Natural killer cell treated with Interleukin-12 subunit alpha and Interleukin-12 subunit beta and Interleukin-15 and Interleukin-18, amount 100 ng/mL, for 72 hours (primary cell): ENCODE results near the gene LCE1D. TPM values are rescaled to one million over a fixed set of nuclear protein-coding genes. Genes with fewer than 3 reads are reported as not detected.

Experiments used
- ATAC-seq, 2 donors: fragments of 150-1000 bp; cut with Tn5 transposase in 1 of 2; sonication (Bioruptor Pico), chemical (Tn5 transposase) in 1 of 2; 2 replicates each; pipeline ENCODE4 v1.10.0; 2021
- DNase-seq: peaks from one replicate; pipeline ENCODE4 v3.0.0; 2022; ENCODE audit warnings: low spot score
- H3K27ac Mint-ChIP-seq, 2 donors: 1 replicate in 1 of 2; 2 replicates in 1 of 2; pipeline ENCODE4 v1.8.0; 2022; ENCODE audit warnings: mixed read lengths in 2 of 2, mild to moderate bottlenecking in 1 of 2, moderate library complexity in 1 of 2
- H3K27me3 Mint-ChIP-seq, 2 donors: 1 replicate in 1 of 2; 2 replicates in 1 of 2; pipeline ENCODE4 v1.8.0; 2022; ENCODE audit warnings: mixed read lengths in 2 of 2
- H3K36me3 Mint-ChIP-seq: one replicate; pipeline ENCODE4 v1.8.0; 2022; ENCODE audit warnings: mixed read lengths
- H3K4me1 Mint-ChIP-seq, 2 donors: 1 replicate in 1 of 2; 2 replicates in 1 of 2; pipeline ENCODE4 v1.8.0; 2022; ENCODE audit warnings: low read depth in 2 of 2, mixed read lengths in 2 of 2, mild to moderate bottlenecking in 1 of 2
- H3K4me3 Mint-ChIP-seq: one replicate; pipeline ENCODE4 v1.8.0; 2022; ENCODE audit warnings: mixed read lengths
- H3K9me3 Mint-ChIP-seq: 2 replicates; pipeline ENCODE4 v1.8.0; 2022; ENCODE audit warnings: mixed read lengths
- total RNA-seq, 2 donors: library from RNA; stranded (reverse); gene quantifications; one replicate each; pipeline ENCODE4 v1.2.3, GENCODE V29; 2022

The LCE1D gene, protein sequence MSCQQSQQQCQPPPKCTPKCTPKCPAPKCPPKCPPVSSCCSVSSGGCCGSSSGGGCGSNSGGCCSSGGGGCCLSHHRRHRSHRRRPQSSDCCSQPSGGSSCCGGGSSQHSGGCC
- not detected for total RNA-seq

DNA sequence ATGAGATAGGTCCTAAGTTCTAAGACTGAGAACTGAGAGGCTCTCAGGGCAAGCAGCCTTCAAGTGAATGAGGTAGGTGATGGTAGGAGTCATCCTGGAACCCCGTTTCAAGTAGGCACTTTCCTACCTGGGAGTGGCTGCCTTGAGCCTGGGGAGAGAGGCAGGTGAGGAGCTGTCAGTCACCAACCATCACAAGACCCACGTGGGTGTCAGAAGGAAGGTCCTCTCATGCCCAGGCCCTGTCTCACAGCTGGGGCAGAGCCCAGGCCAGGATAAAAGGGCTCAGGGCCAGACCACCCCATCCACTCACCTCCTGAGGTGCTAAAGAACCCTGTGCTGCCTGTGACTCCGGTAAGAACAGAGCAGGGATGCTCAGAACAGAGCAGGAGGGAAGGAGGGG, at the start of gene LCE1D:
Gene LCE1D, plus strand, starts transcription at position 301 of the 400 bp plus-strand sequence. CDS start 1,074 bp downstream, outside the sequence.
- Mint-ChIP-seq H3K36me3 (no peaks in the 10 kb centered on the region), H3K4me3 (no peak within 1 kb of the TSS), H3K27me3 (peaks cover 9 to 54% of the 10 kb centered on the region in 2 donors), H3K9me3 (no peaks in the 10 kb centered on the region), H3K27ac (no peak within 1 kb of the TSS), H3K4me1 (no peaks in the 10 kb centered on the region)
- ATAC-seq (peak in 1 of 2 donors; percentile 9), DNase-seq (no peak)

DNA sequence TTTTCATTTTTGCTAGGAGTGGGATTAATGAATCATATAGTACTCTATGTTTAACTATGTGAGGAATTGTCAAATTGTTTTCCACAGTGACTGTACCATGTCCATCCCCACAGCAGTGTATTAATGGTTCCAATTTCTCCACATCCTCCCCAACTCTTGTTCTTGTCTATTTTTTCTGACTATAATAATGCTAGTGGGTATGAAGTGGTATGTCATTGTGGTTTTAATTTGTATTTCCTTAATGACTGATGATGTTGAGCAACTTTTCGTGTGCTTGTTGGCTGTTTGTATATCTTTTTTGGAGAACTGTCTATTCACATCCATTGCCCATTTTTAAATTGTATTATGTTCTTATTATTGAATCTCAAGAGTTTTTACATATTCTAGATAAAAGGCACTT, 48.7 kb upstream of the LCE1D start:
- no peaks in the 10 kb centered on the region for H3K9me3 Mint-ChIP-seq
- H3K27me3 Mint-ChIP-seq, result peaks cover 32 to 67% of the 10 kb centered on the region in 2 donors
- DNase-seq (no peak), ATAC-seq (no peak)
- no peaks in the 10 kb centered on the region for H3K36me3 Mint-ChIP-seq
- H3K4me3 Mint-ChIP-seq, result no peak overlapping the region
- H3K4me1 Mint-ChIP-seq, result no peaks in the 10 kb centered on the region
- no peak overlapping the region for H3K27ac Mint-ChIP-seq

DNA sequence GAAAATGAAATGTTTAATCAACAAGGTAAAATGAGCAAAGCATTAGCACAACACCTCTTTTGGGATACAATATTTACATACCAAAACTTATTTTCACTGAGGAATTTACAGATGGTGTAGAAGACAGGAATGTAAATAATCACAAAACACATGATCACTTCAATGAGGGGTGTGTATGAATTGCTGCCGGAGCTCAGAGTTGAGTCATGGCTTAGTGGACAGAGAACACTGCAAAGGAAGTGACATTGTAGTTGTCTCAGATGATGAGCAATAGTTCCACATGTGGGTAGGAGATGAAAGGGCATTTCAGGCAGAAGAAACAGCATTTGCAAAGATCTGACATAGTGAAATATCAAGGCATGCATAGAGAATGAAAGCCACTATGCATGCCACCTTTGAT, 44.3 kb upstream of the LCE1D start:
- ATAC-seq, result no peak
- Mint-ChIP-seq H3K4me1 (no peaks in the 10 kb centered on the region), H3K9me3 (no peaks in the 10 kb centered on the region), H3K4me3 (no peak overlapping the region), H3K36me3 (no peaks in the 10 kb centered on the region), H3K27ac (no peak overlapping the region), H3K27me3 (peaks cover 36 to 75% of the 10 kb centered on the region in 2 donors)
- no peak for DNase-seq

DNA sequence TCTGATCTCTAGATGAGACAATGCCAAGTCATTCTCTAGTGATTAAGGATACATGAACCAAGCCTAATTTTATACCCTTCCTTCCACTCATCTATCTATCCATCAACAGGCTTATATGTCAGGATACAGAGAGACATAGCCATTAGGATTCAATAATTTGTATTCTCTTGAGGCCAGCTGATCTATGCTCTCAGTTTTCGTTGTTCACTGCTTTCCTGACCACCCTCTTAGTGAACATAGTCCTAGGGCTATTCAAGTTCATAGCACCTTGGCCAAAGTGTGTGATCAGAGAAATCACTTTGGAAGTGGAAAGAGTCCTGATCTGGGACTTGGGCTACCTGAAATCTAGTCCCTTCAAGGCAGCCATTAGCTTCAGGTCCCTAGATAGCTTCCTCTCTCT, 42.9 kb upstream of the LCE1D start:
- Mint-ChIP-seq H3K4me3 (no peak overlapping the region), H3K4me1 (no peaks in the 10 kb centered on the region), H3K36me3 (no peaks in the 10 kb centered on the region), H3K27ac (no peak overlapping the region), H3K9me3 (no peaks in the 10 kb centered on the region), H3K27me3 (peaks cover 38 to 64% of the 10 kb centered on the region in 2 donors)
- ATAC-seq (no peak), DNase-seq (no peak)

DNA sequence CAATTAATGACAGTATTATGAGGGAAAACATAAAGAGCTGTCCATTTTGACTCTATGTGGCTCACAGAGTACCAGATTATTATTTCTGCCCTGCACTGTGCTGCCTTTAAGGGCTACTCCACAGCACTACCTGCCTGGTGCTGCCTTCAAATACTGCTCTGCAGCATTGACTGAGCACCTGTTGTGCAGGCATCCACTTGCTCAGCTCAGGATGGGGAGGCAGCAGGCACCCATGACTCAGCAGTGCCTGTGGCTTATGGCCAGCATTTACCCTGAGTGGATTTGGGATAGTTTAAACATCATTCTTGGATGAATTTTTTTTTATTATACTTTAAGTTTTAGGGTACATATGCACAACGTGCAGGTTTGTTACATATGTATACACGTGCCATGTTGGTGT, 39.6 kb upstream of the LCE1D start:
- no peak overlapping the region for H3K27ac Mint-ChIP-seq
- H3K27me3 Mint-ChIP-seq, result peaks cover 26 to 49% of the 10 kb centered on the region in 2 donors
- DNase-seq (no peak), ATAC-seq (no peak)
- no peak overlapping the region for H3K4me3 Mint-ChIP-seq
- H3K9me3 Mint-ChIP-seq, result no peaks in the 10 kb centered on the region
- H3K36me3 Mint-ChIP-seq, result no peaks in the 10 kb centered on the region
- H3K4me1 Mint-ChIP-seq, result no peaks in the 10 kb centered on the region

DNA sequence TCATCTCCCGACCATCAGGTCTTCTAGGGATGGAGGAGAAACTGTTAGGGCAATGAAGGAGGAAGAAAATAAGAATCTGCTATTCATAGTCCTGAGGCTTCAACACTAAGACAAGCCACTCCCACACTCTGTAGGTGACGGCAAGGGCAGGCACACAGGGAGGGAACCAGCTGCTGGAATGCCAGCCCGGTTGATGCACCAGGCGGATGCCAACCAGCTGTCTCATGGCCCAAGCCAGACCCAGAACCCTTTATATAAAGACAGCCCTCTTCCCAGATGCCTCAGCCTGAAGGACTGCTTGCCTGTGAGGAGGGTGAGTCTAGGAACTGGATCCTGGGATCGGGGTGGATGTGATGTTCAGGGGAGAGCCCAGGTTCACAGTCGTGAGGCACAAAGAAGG, 38.8 kb upstream of the LCE1D start, which contains the start of gene KPRP:
Gene KPRP, plus strand, starts transcription at position 279 of the 400 bp plus-strand sequence. CDS start 1,564 bp downstream, outside the sequence.
- Mint-ChIP-seq H3K27me3 (peaks cover 22 to 44% of the 10 kb centered on the region in 2 donors), H3K4me3 (no peak within 1 kb of the TSS), H3K27ac (no peak within 1 kb of the TSS), H3K9me3 (no peaks in the 10 kb centered on the region), H3K36me3 (no peaks in the 10 kb centered on the region), H3K4me1 (no peaks in the 10 kb centered on the region)
- ATAC-seq, result no peak
- no peak for DNase-seq

DNA sequence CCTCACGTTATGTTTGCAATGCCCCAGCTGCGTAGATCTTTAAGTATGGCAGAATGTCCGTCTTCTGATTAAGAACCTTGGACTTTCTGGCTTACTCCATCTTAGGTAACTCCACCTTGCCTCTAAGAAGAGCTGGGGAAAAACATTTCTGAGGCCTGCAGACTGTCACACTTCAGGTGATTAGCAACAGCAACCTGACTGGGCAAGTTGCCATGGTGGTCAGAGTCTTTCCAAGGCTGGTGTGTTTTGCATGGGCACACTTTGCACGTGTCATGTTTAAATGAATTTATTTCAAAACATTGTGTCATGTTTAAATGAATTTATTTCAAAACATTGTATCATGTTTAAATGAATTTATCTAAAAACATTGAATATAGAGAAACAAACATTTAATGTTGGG, 37.9 kb upstream of the LCE1D start:
- Mint-ChIP-seq H3K27ac (no peak overlapping the region), H3K27me3 (peaks cover 16 to 35% of the 10 kb centered on the region in 2 donors), H3K36me3 (no peaks in the 10 kb centered on the region), H3K4me1 (no peaks in the 10 kb centered on the region), H3K9me3 (no peaks in the 10 kb centered on the region), H3K4me3 (no peak overlapping the region)
- ATAC-seq (no peak), DNase-seq (no peak)

DNA sequence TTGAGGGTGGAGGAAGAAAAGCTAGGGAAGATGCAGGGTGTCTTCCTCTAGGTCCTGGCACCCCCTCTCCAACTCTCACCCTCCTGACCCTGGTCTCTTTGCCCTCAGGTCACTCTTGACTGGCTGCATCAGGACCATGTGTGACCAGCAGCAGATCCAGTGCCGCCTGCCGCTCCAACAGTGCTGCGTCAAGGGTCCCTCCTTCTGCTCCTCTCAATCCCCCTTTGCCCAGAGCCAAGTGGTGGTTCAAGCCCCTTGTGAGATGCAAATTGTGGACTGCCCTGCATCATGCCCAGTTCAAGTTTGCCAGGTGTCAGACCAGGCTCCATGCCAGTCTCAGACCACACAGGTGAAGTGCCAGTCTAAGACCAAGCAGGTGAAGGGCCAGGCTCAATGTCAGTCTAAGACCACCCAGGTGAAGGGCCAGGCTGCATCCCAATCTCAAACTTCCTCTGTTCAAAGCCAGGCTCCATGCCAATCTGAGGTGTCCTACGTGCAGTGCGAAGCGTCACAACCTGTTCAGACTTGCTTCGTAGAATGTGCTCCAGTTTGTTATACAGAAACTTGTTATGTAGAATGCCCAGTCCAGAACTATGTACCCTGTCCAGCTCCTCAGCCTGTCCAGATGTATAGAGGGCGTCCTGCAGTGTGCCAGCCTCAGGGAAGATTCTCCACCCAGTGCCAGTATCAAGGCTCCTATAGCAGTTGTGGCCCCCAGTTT, 36.9 kb upstream of the LCE1D start:
- Mint-ChIP-seq H3K4me1 (no peaks in the 10 kb centered on the region), H3K27ac (no peak overlapping the region), H3K27me3 (peaks cover 16 to 29% of the 10 kb centered on the region in 2 donors), H3K9me3 (no peaks in the 10 kb centered on the region), H3K36me3 (no peaks in the 10 kb centered on the region), H3K4me3 (no peak overlapping the region)
- ATAC-seq (peak in 1 of 2 donors; percentile 17), DNase-seq (no peak)

DNA sequence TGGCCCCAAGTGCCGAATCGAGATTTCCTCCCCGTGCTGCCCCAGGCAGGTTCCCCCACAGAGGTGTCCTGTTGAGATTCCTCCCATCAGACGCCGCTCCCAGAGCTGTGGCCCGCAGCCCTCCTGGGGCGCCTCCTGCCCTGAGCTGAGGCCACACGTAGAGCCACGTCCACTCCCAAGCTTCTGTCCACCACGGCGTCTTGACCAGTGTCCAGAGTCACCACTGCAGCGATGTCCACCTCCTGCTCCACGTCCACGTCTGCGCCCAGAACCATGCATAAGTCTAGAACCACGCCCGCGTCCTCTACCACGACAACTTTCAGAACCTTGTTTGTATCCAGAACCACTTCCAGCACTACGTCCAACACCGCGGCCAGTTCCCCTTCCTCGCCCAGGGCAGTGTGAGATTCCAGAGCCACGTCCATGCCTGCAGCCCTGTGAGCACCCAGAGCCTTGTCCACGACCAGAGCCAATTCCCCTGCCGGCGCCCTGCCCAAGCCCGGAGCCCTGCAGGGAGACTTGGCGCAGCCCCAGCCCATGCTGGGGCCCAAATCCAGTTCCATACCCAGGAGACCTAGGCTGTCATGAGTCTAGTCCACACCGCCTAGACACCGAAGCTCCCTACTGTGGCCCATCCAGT, 35.9 kb upstream of the LCE1D start:
- no peak for DNase-seq
- Mint-ChIP-seq H3K4me1 (no peaks in the 10 kb centered on the region), H3K27ac (no peak overlapping the region), H3K9me3 (no peaks in the 10 kb centered on the region), H3K27me3 (peaks cover 16 to 18% of the 10 kb centered on the region in 2 donors), H3K4me3 (no peak overlapping the region), H3K36me3 (no peaks in the 10 kb centered on the region)
- ATAC-seq, result peak in 1 of 2 donors; percentile 34

DNA sequence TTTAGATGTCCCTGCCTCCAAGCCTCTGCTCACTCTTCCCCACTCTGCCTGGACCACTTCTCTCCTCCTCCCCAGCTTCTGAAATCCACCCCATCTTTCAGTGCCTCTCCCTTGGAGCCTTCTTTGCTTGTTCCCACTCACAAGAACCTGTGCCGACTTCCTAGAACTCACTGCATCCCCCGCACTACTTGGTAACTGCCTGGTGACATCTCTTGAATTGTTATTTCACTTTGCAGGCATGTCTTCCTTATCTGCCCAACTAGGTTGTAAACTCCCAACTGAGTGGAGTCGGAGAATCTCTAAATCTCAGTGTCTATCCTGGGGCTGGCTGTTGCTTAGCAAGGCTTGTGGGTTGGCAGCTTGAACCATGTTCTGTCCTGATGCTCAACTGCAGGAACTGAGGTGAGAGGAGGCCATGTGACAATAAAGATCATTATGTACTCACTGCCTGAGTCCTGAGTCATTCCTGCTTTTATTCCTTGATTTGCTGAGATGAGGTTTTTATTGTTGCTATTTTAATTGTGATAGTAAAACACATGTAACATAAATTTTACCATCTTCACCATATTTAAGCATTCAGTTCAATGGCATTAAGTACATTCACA, 34.8 kb upstream of the LCE1D start:
- no peaks in the 10 kb centered on the region for H3K36me3 Mint-ChIP-seq
- H3K9me3 Mint-ChIP-seq, result no peaks in the 10 kb centered on the region
- H3K4me3 Mint-ChIP-seq, result no peak overlapping the region
- H3K4me1 Mint-ChIP-seq, result no peaks in the 10 kb centered on the region
- DNase-seq (no peak), ATAC-seq (no peak)
- peaks cover 9 to 12% of the 10 kb centered on the region in 2 donors for H3K27me3 Mint-ChIP-seq
- H3K27ac Mint-ChIP-seq, result no peak overlapping the region

DNA sequence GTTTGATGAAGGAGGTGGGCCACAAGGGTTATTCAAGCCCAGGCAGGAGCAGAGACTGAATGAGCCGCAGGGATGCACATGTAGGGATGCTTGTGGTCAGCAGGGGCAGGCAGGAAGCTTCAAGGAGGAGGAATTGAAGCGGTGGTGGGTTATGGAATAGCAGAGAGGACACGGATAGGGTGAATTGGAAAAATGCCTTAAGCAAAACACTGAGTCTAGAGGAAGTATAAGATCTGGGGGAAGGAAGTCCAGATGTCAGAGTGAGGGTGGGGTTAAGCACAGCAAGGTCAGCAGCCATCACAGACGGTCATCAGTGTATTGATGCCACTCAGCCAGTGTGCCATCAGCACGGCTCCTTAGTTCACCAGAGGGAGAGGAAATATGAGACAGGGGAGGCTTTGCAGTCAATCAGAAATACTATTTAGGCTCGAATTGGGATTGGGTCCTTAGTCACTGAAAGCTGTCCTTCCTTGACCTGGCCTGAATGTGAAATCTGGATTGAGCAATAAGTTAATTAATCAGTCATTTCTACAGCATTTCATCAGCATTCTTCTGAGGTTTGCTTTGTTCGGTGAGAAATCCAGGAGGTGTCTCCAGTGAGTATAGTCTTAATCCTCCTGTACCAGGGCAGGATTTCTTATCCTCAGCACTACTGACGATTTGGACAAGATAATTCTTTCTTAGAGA, 27.5 kb upstream of the LCE1D start:
- ATAC-seq, result peak in 1 of 2 donors; percentile 60
- Mint-ChIP-seq H3K4me1 (no peaks in the 10 kb centered on the region), H3K9me3 (no peaks in the 10 kb centered on the region), H3K27ac (no peak overlapping the region), H3K27me3 (peaks cover 12 to 17% of the 10 kb centered on the region in 2 donors), H3K36me3 (no peaks in the 10 kb centered on the region), H3K4me3 (no peak overlapping the region)
- DNase-seq, result no peak

DNA sequence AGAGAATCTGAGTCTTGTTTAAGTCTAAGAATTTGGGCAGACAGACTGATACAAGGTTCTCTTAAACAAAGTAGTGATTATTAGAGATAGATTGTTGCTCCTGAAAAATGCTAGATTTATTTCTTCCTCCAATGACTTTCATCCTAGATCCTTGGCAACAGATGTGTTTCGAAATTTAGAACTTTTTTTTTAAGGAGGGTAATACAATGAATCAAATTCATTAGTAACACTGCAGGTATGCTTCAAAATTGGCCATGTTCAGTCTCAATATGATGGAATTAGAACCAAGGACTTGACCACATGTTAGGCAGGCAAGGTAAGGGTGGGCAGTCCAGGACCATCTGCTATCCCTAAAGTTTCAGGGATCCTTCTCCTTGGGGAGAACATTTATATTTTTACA, 26.1 kb upstream of the LCE1D start:
- no peaks in the 10 kb centered on the region for H3K9me3 Mint-ChIP-seq
- no peak for ATAC-seq
- no peaks in the 10 kb centered on the region for H3K36me3 Mint-ChIP-seq
- no peak overlapping the region for H3K4me3 Mint-ChIP-seq
- no peak for DNase-seq
- H3K27ac Mint-ChIP-seq, result no peak overlapping the region
- no peaks in the 10 kb centered on the region for H3K4me1 Mint-ChIP-seq
- peaks cover 16 to 31% of the 10 kb centered on the region in 2 donors for H3K27me3 Mint-ChIP-seq

DNA sequence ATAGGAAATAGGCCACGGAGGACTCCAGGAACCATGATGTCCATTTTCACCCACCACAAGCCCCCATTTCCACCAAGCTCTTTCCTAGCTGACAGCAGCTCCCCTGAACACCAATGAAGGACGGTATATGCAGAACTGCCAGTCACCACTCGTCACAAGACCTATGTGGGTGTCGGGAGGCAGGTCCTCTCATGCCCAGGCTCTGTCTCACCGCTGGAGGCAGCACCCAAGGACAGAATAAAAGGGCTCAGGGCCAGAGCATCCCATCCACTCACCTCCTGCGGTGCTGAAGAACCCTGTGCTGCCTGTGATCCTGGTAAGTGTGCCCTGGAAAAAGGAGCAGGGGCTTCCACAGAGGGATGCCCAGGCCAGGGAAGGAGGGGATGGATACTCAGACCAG, 21.6 kb upstream of the LCE1D start, which contains the start of gene LCE1F:
Gene LCE1F, plus strand, starts transcription at position 266 of the 400 bp plus-strand sequence. CDS start 1,232 bp downstream, outside the sequence.
- Mint-ChIP-seq H3K4me1 (no peaks in the 10 kb centered on the region), H3K27ac (no peak within 1 kb of the TSS), H3K9me3 (no peaks in the 10 kb centered on the region), H3K27me3 (peaks cover 20 to 58% of the 10 kb centered on the region in 2 donors), H3K4me3 (no peak within 1 kb of the TSS), H3K36me3 (no peaks in the 10 kb centered on the region)
- ATAC-seq (no peak), DNase-seq (no peak)
